ENCODE results near the gene EHD1. TPM values are rescaled to one million over a fixed set of nuclear protein-coding genes. Genes with fewer than 3 reads are reported as not detected.

The EHD1 gene
- total RNA-seq, 1 donor from 2014 or later: 111 TPM

DNA sequence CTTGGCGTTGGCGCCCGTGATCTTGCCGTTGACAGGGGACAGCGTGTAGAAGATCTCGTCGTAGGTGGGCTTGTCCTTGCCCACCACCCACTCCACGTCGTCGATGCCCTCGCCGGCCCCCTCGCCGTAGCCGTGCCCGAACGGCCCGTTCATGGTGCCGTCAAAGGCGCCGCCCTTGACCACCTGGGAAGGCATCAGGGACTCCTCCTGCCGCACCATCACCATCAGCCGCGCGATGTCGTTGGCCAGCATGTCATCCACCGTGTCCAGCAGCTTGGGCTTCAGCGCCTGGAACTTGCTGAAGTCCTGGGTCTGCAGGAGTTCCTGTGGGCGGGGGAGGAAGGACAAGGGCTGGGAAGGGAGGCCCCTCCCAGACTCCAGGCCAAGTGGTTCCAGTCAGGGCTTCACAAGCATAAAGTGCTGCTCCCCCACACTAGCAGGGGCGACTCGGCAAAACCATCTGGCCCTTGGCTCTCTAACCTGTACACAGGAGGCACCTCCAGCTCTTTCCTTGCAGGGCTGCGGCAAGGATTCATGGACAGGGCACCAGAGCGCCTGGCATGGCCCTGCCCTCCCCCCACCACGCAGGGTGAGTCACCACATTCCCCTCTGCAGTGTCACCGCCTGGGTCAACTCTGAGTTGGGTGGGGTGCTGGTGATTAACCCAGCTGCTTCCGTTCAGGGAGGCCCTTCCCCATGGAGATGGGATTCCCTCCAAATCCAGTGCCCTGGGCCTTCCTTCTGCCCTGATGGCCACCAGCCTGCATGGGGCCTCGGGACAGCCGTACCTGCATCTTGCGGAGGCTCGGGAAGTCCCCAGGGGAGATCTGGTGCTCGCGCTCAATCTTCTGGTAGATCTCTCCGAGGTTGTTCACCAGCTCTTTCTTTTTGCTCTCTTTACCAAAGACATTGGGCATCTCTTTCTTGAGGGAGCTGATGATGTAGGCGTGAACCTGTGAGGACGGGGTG, 23.6 kb downstream of the EHD1 start:
- H3K27me3 Mint-ChIP-seq (ENCODE audit: low read depth): no peaks in the 10 kb centered on the region
- peaks cover 44% of the 10 kb centered on the region for H3K4me1 Mint-ChIP-seq (ENCODE audit: low read depth)
- H3K36me3 Mint-ChIP-seq (ENCODE audit: low read depth): peaks cover 13% of the 10 kb centered on the region
- DNase-seq (ENCODE audit: low spot score): peak; percentile 95
- peak overlapping the region; percentile 87 for H3K27ac Mint-ChIP-seq (ENCODE audit: unreplicated experiment)
- peak overlapping the region; percentile 41 for H3K4me3 Mint-ChIP-seq (ENCODE audit: unreplicated experiment)
- no peaks in the 10 kb centered on the region for H3K9me3 Mint-ChIP-seq (ENCODE audit: low read depth)
- TF ChIP-seq CTCF (IDR thresholded peaks at IDR 0.05): no peak

DNA sequence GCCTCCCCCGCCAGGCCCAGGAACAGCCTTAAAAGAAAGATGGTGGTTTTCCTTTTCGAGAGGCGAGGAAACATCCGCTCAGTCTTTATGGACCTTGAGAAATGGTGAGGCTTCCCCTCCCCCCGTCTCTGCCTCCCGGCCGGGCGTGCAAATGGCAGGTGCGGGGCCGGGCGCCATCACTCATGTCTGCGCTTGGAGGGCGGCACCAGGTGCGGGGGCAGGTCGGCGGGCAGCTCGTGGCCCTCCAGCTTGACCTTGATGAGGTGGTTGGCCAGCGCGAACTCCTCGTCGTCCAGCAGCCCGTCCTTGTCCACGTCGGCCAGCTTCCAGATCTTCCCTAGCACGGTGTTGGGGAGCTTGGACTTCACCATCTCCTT, 24.3 kb downstream of the EHD1 start:
- H3K9me3 Mint-ChIP-seq (ENCODE audit: low read depth): no peaks in the 10 kb centered on the region
- TF ChIP-seq CTCF (IDR thresholded peaks at IDR 0.05): no peak
- no peak for DNase-seq (ENCODE audit: low spot score)
- H3K27ac Mint-ChIP-seq (ENCODE audit: unreplicated experiment): peak overlapping the region; percentile 87
- no peaks in the 10 kb centered on the region for H3K27me3 Mint-ChIP-seq (ENCODE audit: low read depth)
- peak overlapping the region; percentile 12 for H3K4me3 Mint-ChIP-seq (ENCODE audit: unreplicated experiment)
- peaks cover 13% of the 10 kb centered on the region for H3K36me3 Mint-ChIP-seq (ENCODE audit: low read depth)
- H3K4me1 Mint-ChIP-seq (ENCODE audit: low read depth): peaks cover 44% of the 10 kb centered on the region

- DNase-seq (ENCODE audit: low spot score): peak; percentile 76
- Mint-ChIP-seq H3K4me3 (ENCODE audit: unreplicated experiment) (no peak overlapping the region), H3K9me3 (ENCODE audit: low read depth) (no peaks in the 10 kb centered on the region), H3K36me3 (ENCODE audit: low read depth) (peaks cover 13% of the 10 kb centered on the region), H3K27me3 (ENCODE audit: low read depth) (no peaks in the 10 kb centered on the region), H3K27ac (ENCODE audit: unreplicated experiment) (peak overlapping the region; percentile 32), H3K4me1 (ENCODE audit: low read depth) (peaks cover 44% of the 10 kb centered on the region)
- no peak for TF ChIP-seq CTCF (IDR thresholded peaks at IDR 0.05)
Observed at GRCh38 chr11:64853709-64854108, 24.7 kb downstream of the EHD1 start.

DNA sequence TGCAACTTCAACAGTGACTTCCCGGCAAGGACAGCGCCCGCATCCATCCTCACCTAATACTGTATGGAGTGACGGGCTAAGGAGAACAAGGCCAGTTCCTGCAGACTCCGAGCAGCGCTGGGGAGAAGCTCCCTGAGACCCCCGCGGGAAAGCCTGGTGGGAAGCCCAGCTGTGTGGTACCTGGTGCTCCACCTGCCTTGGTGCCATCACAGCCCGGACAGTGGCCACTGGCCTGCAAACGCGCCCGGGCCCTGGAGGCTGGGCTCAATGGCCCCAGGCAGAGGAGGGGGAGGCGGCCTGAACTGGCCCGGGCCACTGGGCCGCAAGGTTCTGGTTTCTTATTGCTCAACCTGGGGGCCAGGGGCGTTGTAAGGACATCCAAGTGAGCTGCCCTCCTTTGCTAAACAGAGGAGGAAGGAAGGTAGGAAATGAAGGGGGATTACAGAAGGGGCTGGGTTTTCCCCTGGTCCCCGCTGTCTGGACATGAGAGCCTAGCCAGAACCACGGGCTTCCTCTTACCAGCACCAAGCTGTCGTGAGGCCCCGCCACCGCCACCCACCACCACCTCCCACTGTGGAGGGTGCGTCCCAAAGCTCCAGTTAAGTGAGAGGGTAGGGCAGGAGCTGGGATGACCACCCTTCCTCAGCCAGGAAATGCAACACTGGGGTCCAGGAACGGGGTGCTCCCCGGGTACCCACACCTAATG, 25.5 kb downstream of the EHD1 start:
- Mint-ChIP-seq H3K4me3 (ENCODE audit: unreplicated experiment) (no peak overlapping the region), H3K4me1 (ENCODE audit: low read depth) (peaks cover 44% of the 10 kb centered on the region), H3K9me3 (ENCODE audit: low read depth) (no peaks in the 10 kb centered on the region), H3K27me3 (ENCODE audit: low read depth) (no peaks in the 10 kb centered on the region), H3K36me3 (ENCODE audit: low read depth) (peaks cover 13% of the 10 kb centered on the region), H3K27ac (ENCODE audit: unreplicated experiment) (no peak overlapping the region)
- DNase-seq (ENCODE audit: low spot score): peak; percentile 78
- TF ChIP-seq CTCF (IDR thresholded peaks at IDR 0.05): no peak

DNA sequence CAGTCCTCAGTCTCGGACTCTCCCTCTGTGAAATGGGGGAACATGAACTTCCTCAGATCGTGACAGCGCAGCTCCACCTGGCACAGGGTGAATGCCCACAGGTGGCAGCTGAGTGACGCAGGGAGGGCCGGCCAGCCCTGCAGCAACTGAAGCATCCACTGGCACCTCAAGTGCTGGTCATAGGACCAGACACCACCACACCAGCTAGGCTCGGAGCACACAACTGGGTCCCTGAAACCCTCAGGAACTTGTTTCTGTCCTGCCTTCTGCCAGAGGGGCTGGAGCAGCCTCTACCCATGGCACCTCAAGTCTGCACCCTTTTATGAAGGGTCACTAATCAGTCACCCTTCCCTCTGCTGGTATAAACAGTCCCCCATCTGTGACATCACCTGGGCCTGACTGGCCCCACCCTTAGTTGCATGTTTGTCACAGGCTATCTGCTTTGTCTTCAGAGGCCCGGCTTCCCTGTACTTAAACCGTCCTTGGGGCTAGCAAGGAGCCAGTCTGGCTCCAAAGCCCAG, 26.5 kb downstream of the EHD1 start:
- TF ChIP-seq CTCF (IDR thresholded peaks at IDR 0.05): no peak
- DNase-seq (ENCODE audit: low spot score): no peak
- Mint-ChIP-seq H3K36me3 (ENCODE audit: low read depth) (peaks cover 9% of the 10 kb centered on the region), H3K27me3 (ENCODE audit: low read depth) (no peaks in the 10 kb centered on the region), H3K4me3 (ENCODE audit: unreplicated experiment) (no peak overlapping the region), H3K4me1 (ENCODE audit: low read depth) (peaks cover 45% of the 10 kb centered on the region), H3K9me3 (ENCODE audit: low read depth) (no peaks in the 10 kb centered on the region), H3K27ac (ENCODE audit: unreplicated experiment) (peak overlapping the region; percentile 15)

All from chondrocyte (in vitro differentiated cells).